Measurements from ENCODE around the gene DLX1. TPM values are rescaled to one million over a fixed set of nuclear protein-coding genes. Genes with fewer than 3 reads are reported as not detected.

The DLX1 gene
- total RNA-seq, 4 donors from 2014 or later, result 0.16 TPM; not detected in 3

DNA sequence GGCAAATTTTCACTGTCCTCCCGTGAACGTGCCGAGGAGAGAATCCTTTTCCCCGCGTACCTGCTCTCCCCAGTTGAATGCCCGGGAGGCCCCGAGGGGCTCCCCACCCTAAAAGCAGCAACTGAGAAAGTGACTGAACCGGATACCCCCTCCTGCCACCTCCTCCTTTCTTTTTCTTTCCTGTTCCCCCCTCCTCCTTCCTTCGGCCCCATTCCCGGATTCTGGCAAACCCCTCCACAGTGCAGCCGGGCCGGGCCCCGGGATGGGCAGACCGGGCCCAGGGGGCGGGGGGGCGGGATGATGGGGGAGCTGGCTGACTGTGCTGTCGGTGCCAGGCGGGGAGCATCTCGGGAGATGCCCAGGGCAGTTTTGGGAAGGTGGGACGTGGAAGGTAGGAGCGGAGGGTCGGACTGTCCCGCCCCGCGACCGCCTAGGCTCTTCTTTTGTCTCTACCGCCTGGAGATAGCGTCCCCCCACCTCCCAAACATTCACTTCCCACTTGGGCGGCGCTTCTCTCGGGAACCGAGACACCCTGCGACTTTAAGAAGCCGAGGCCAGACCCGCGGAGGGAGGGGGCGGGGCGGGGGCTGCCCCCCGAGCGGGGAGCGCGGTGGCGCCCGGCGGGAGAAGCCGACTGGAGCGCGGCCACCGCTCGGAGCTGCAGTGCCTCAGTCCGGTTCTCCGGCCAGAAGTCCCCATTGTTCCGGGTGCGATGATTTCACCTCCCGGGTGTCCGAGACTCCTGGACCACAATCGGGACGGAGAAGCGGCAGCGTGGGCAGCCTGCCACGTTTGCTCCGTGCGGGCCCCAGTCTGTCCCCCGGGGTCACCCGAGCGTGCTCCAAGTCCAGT lies 9.2 kb downstream of the DLX1 start:
- H3K27ac ChIP-seq, result no peak overlapping the region
- no peak for ATAC-seq

DNA sequence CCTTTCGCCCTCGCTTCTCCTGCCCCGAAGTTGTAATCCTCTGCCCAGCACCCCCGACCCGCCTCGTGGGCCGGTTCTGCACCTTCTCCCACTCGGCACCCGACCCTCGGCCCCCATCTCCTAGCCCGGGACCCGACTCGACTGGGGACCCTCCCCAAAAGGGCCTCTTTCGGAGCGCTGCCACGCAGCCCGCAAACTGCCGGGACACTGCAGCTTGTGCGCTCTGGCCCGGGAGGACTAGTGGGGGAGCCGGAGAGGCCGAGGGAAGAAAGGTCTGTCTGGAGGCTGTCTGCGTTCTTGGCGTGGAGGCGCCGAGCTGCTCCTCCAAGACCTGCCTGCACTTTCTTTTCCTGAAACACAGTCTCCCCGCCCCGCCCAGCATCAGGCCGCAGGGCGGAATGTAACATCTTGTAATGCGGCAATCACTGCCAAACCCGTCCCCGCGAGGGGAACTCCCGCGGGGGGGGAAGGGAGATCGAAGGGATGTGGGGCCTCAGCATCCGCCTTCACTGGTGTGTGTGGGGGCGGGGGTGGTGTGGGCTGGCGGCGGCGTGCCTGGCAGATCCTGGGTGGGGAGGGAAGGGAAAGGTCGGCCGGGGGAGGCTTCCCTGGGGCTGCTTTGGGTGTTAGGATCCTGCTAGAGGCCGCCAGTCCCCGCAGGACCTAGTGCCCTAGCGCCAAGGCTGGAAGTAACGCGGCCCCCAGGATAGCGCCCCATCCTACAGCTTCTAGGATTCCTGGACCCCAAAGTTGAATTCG lies 10.0 kb downstream of the DLX1 start:
- intact Hi-C loops (cut with DNase I; ENCODE audit: low total_unique reads), result loop anchor here (5.0 kb wide), 1 partner anchor 98 kb away; the partner anchor contains the start of gene METAP1D
- TF ChIP-seq POLR2A (IDR thresholded peaks at IDR 0.05), result no peak
- TF ChIP-seq, protein P1, sequence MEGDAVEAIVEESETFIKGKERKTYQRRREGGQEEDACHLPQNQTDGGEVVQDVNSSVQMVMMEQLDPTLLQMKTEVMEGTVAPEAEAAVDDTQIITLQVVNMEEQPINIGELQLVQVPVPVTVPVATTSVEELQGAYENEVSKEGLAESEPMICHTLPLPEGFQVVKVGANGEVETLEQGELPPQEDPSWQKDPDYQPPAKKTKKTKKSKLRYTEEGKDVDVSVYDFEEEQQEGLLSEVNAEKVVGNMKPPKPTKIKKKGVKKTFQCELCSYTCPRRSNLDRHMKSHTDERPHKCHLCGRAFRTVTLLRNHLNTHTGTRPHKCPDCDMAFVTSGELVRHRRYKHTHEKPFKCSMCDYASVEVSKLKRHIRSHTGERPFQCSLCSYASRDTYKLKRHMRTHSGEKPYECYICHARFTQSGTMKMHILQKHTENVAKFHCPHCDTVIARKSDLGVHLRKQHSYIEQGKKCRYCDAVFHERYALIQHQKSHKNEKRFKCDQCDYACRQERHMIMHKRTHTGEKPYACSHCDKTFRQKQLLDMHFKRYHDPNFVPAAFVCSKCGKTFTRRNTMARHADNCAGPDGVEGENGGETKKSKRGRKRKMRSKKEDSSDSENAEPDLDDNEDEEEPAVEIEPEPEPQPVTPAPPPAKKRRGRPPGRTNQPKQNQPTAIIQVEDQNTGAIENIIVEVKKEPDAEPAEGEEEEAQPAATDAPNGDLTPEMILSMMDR (IDR thresholded peaks at IDR 0.05 in 4 of 5, conservative IDR thresholded peaks at IDR 0.05 in 1 of 5), result no peak
- no peaks in the 10 kb centered on the region for H3K9me3 ChIP-seq
- H3K4me1 ChIP-seq, result peaks cover 23 to 49% of the 10 kb centered on the region in 2 donors
- H3K27ac ChIP-seq, result no peak overlapping the region
- DNase-seq (no peak), ATAC-seq (no peak)
- no peaks in the 10 kb centered on the region for H3K36me3 ChIP-seq
- H3K4me3 ChIP-seq, result peak overlapping the region; percentile 45 to 71 (median 48)
- peaks cover 97 to 100% (median 100%) of the 10 kb centered on the region in 3 donors for H3K27me3 ChIP-seq
- in situ Hi-C loops (cut with MboI; ENCODE audit: low sequenced_read_pairs in 4 of 4), result loop anchor here in 1 of 4 donors (25.0 kb wide), 1 partner anchor 283 kb away; no protein-coding TSS in a partner anchor

More for the DNA sequence above, 9.2 kb downstream of the DLX1 start:
- H3K27me3 ChIP-seq, result peaks cover 97 to 100% (median 100%) of the 10 kb centered on the region in 3 donors
- DNase-seq, result no peak
- H3K9me3 ChIP-seq, result no peaks in the 10 kb centered on the region
- H3K4me1 ChIP-seq, result peaks cover 23 to 43% of the 10 kb centered on the region in 2 donors
- TF ChIP-seq POLR2A (IDR thresholded peaks at IDR 0.05), result no peak
- TF ChIP-seq, protein P1 (IDR thresholded peaks at IDR 0.05 in 4 of 5, conservative IDR thresholded peaks at IDR 0.05 in 1 of 5), result no peak
- intact Hi-C loops (cut with DNase I; ENCODE audit: low total_unique reads), result loop anchor here (5.0 kb wide), 1 partner anchor 97 kb away; the partner anchor contains the start of gene METAP1D
- H3K4me3 ChIP-seq, result peak overlapping the region; percentile 45 to 71 (median 48)
- H3K36me3 ChIP-seq, result no peaks in the 10 kb centered on the region
- in situ Hi-C loops (cut with MboI; ENCODE audit: low sequenced_read_pairs in 4 of 4), result loop anchor here in 1 of 4 donors (25.0 kb wide), 1 partner anchor 282 kb away; no protein-coding TSS in a partner anchor

DNA sequence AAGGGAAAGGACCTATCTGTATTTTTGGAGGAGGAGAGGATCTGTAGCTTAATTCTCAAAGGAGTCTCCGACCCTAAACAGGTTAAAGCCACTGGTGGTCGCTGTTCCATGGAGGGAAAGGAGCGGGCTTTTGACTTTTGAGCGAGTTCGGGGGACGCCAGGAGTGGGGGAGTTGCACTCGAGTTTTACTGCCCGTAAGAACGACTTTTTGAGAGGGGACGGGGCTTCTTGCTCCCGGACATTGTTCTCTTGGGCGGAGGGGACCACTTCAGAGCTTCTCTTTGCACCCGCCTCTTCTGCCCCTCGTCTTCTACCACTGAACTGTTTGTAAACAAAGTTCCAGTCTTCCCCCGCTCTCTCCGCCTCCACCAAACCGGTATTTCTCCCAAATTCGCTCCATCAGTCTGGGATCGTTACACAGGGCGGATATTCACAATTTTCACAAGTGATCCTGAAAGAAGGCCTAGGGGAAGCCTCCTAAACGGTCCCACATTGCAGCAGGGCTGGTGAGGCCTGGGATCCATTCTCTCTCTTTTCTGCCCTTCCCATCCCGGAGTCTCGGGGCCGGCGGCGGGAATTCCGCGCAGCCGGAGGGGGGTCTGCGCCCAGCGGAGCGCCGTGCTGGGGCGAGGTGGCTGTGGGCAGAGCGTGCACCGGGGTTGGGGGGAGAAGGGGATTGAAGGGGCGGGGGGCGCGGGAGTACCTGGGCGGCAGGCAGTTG lies 10.8 kb downstream of the DLX1 start:
- in situ Hi-C loops (cut with MboI; ENCODE audit: low sequenced_read_pairs in 4 of 4), result loop anchor here in 1 of 4 donors (25.0 kb wide), 1 partner anchor 284 kb away; no protein-coding TSS in a partner anchor
- no peak for TF ChIP-seq POLR2A (IDR thresholded peaks at IDR 0.05)
- TF ChIP-seq, protein P1 (IDR thresholded peaks at IDR 0.05 in 4 of 5, conservative IDR thresholded peaks at IDR 0.05 in 1 of 5), result peak in 1 of 5 experiments; percentile 10
- H3K27me3 ChIP-seq, result peaks cover 97 to 100% (median 100%) of the 10 kb centered on the region in 3 donors

More for the DNA sequence above, 10.8 kb downstream of the DLX1 start:
- Histone ChIP-seq H3K4me3 (peak overlapping the region; percentile 9 to 71 (median 41)), H3K27ac (no peak overlapping the region), H3K4me1 (peaks cover 27 to 54% of the 10 kb centered on the region in 2 donors), H3K36me3 (no peaks in the 10 kb centered on the region), H3K9me3 (no peaks in the 10 kb centered on the region)
- DNase-seq (no peak), ATAC-seq (no peak)
- intact Hi-C loops (cut with DNase I; ENCODE audit: low total_unique reads), result loop anchor here (5.0 kb wide), 1 partner anchor 99 kb away; the partner anchor contains the start of gene METAP1D
